Transverse colon (tissue), 4 donors: Measurements from ENCODE around the gene GPR68. TPM values are rescaled to one million over a fixed set of nuclear protein-coding genes. Genes with fewer than 3 reads are reported as not detected.

Experiments used
- DNase-seq: peaks from one replicate; pipeline ENCODE4 v3.0.0-alpha.2; 2019
- H3K27ac ChIP-seq, 4 donors: fragments of 200-600 bp; sonication (generic); 2 replicates each; pipeline ENCODE4 v1.5.1; 2016 to 2018; ENCODE audit warnings: inconsistent platforms in 4 of 4
- H3K27me3 ChIP-seq: fragments of 200-600 bp; sonication (generic); 2 replicates; pipeline ENCODE4 v1.5.1; 2017; ENCODE audit warnings: inconsistent platforms
- H3K36me3 ChIP-seq, 4 donors: fragments of 200-600 bp; sonication (generic); 2 replicates each; pipeline ENCODE4 v1.5.1; 2017 to 2019; ENCODE audit warnings: inconsistent platforms in 4 of 4
- H3K4me1 ChIP-seq, 4 donors: fragments of 200-600 bp; sonication (generic); 2 replicates each; pipeline ENCODE4 v1.5.1; 2017 to 2020; ENCODE audit warnings: inconsistent platforms in 4 of 4
- H3K4me3 ChIP-seq, 4 donors: fragments of 200-600 bp; sonication (generic); 1 replicate in 1 of 4; 2 replicates in 3 of 4; pipeline versions ENCODE4 v1.5.1 to v1.6.1; 2017 to 2019; ENCODE audit warnings: inconsistent platforms in 4 of 4
- H3K9me3 ChIP-seq, 2 donors: fragments of 200-600 bp; sonication (generic); 2 replicates each; pipeline ENCODE4 v1.5.1; 2017 to 2019; ENCODE audit warnings: inconsistent platforms in 2 of 2
- EP300 ChIP-seq: sonication (generic); formaldehyde crosslinking; IDR thresholded peaks from one replicate; pipeline ENCODE4 v1.6.1; 2017; ENCODE audit warnings: antibody characterized with exemption, low read depth
- POLR2A ChIP-seq: fragments of 450-650 bp; IDR thresholded peaks from one replicate; pipeline ENCODE4 v1.6.1; 2016; ENCODE audit warnings: antibody characterized with exemption, mild to moderate bottlenecking, moderate library complexity
- POLR2AphosphoS5 ChIP-seq, 3 donors: sonication (generic); formaldehyde crosslinking; IDR thresholded peaks; one replicate each; pipeline ENCODE4 v1.6.1; 2016; ENCODE audit warnings: antibody characterized with exemption in 3 of 3
- WGBS, 2 donors: methylation state at CpG; one replicate each; pipeline ENCODE4 v1.1.5; 2018; ENCODE audit warnings: low coverage in 1 of 2; 5-methylcytosine and 5-hydroxymethylcytosine counted together
- in situ Hi-C, 4 donors: fragments of 200-750 bp; cut with MboI; loops; one replicate each; pipeline versions ENCODE4 v1.15.0 to v1.15.1; 2017; ENCODE audit warnings: low sequenced_read_pairs in 3 of 4, low pct_ligation_motif_present in 1 of 4, low pct_unique_long_range_greater_than_20kb in 1 of 4
- intact Hi-C: fragments of 100-400 bp; cut with DNase I; formaldehyde crosslinking; loops from one replicate; pipeline ENCODE4 v1.15.1; 2023; ENCODE audit warnings: low total_unique reads
- total RNA-seq, 4 donors: library from RNA; depleted of rRNA; stranded (reverse); fragments of >200 nt; gene quantifications; one replicate each; pipeline ENCODE4 v1.1.0, GENCODE V29; 2016
- TF ChIP-seq, protein P1 (sequence below), 5 experiments: fragments of 200-600 bp in 3 of 5; fragments of 450-650 bp in 2 of 5; sonication (generic) in 3 of 5; IDR thresholded peaks; 1 replicate in 2 of 5; 2 replicates in 3 of 5; pipeline ENCODE4 v1.5.1; 2016 to 2017; ENCODE audit warnings: antibody characterized with exemption in 5 of 5, inconsistent platforms in 3 of 5, mild to moderate bottlenecking in 2 of 5, moderate library complexity in 1 of 5

Gene GPR68
- total RNA-seq, 4 donors from 2014 or later: 0.48 to 0.80 (median 0.55) TPM; not detected in 1

DNA sequence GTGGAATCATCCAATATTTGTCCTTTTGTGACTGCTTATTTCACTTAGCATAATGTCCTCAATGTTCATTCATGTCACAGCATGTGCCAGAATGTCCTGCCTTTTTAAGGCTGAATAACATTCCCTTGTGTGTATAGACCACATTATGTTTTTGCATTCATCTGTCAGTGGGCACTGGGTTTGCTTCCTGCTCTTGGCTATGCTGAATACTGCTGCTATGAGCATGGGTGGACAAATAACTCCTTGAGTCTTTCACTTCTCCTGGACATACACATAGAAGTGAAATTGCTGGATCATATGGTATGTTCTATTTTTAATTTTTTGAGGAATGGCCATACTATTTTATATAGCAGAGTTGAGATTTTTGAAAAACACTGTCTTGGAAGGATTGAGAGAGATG, 46.9 kb downstream of the GPR68 start:
- no peak for DNase-seq
- Histone ChIP-seq H3K9me3 (no peaks in the 10 kb centered on the region), H3K27me3 (no peaks in the 10 kb centered on the region), H3K27ac (no peak overlapping the region), H3K36me3 (peaks cover 0 to 64% (median 34%) of the 10 kb centered on the region in 4 donors), H3K4me3 (no peak overlapping the region), H3K4me1 (peaks cover 0 to 5% (median 0%) of the 10 kb centered on the region in 4 donors)
- intact Hi-C loops: no loop called here
- TF ChIP-seq EP300: no peak
- no peak for TF ChIP-seq POLR2A
- TF ChIP-seq POLR2AphosphoS5 (IDR thresholded peaks at IDR 0.05): no peak
- TF ChIP-seq, protein P1, sequence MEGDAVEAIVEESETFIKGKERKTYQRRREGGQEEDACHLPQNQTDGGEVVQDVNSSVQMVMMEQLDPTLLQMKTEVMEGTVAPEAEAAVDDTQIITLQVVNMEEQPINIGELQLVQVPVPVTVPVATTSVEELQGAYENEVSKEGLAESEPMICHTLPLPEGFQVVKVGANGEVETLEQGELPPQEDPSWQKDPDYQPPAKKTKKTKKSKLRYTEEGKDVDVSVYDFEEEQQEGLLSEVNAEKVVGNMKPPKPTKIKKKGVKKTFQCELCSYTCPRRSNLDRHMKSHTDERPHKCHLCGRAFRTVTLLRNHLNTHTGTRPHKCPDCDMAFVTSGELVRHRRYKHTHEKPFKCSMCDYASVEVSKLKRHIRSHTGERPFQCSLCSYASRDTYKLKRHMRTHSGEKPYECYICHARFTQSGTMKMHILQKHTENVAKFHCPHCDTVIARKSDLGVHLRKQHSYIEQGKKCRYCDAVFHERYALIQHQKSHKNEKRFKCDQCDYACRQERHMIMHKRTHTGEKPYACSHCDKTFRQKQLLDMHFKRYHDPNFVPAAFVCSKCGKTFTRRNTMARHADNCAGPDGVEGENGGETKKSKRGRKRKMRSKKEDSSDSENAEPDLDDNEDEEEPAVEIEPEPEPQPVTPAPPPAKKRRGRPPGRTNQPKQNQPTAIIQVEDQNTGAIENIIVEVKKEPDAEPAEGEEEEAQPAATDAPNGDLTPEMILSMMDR (IDR thresholded peaks at IDR 0.05): no peak
- in situ Hi-C loops: no loop called here

DNA sequence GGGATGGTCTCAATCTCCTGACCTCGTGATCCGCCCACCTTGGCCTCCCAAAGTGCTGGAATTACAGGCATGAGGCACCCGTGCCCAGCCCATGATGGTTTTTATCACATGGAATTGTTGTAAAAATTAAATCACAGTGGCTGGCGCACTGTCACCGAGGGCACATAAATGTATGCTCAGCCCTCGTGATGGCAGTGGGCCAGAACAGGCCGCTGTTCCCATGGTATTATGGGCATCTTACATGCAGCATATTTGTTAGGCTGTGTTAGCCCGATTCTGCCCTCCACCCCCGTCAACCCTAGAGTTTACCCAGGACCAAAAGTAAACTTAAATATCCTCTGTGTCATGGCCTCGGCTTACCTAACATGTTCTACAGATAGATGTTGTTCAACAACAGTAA, 48.6 kb downstream of the GPR68 start:
- TF ChIP-seq, protein P1 (IDR thresholded peaks at IDR 0.05): no peak
- no peak for TF ChIP-seq POLR2AphosphoS5 (IDR thresholded peaks at IDR 0.05)
- no peak for TF ChIP-seq EP300
- TF ChIP-seq POLR2A: no peak
- intact Hi-C loops: no loop called here
- no peaks in the 10 kb centered on the region for H3K9me3 ChIP-seq
- no peak for DNase-seq
- 97 to 100% methylated on average over 3 to 10 of the region's 10 CpGs for WGBS, 2 donors
- peaks cover 0 to 55% (median 30%) of the 10 kb centered on the region in 4 donors for H3K36me3 ChIP-seq
- H3K27me3 ChIP-seq: no peaks in the 10 kb centered on the region
- H3K4me1 ChIP-seq: no peaks in the 10 kb centered on the region
- no peak overlapping the region for H3K27ac ChIP-seq
- no peak overlapping the region for H3K4me3 ChIP-seq
- in situ Hi-C loops: no loop called here

DNA sequence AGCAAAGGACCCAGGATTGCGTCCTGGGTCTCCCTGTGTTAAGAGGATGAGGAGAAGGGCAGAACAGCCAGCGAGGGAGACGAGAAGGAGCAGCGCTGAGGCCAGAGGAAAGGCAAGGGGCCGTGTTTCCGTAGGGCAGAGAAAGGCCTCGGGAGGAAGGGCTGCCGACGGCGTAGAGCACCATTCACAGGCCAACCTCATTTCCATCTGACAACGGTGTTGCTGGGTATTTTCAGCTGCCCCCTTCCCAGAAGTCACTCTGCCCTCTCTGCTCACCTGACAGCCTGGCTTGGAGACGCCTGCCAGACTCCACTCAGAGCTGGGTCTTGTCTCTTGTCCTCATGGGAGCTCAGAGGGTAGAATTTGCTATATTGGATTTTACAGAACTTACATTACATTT, 51.4 kb downstream of the GPR68 start:
- no peaks in the 10 kb centered on the region for H3K9me3 ChIP-seq
- TF ChIP-seq POLR2A (no peak), EP300 (no peak)
- no peaks in the 10 kb centered on the region for H3K4me1 ChIP-seq
- intact Hi-C loops: no loop called here
- H3K27ac ChIP-seq: no peak overlapping the region
- 88 to 93% methylated on average over 7 to 12 of the region's 12 CpGs for WGBS, 2 donors
- in situ Hi-C loops: no loop called here
- DNase-seq: no peak
- peaks cover 0 to 49% (median 27%) of the 10 kb centered on the region in 4 donors for H3K36me3 ChIP-seq
- H3K27me3 ChIP-seq: no peaks in the 10 kb centered on the region
- no peak overlapping the region for H3K4me3 ChIP-seq

DNA sequence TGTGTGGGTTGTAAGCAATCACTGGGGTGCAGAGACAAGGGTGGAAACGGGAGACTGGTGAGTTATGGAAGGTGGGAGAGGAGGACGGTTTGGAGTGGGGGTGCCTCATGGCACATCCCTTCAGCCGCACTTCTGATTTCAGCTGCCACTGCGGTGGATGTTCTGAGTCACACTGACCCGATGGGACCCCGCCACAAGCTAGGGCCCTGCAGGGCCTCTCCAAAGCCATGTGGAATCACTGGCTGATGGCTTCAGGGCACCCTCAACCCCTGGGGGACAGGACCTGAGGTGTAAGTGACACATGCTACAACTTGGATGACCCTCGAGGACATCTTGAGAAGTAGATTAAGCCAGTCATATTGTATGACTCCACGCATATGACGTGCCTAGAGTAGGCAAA, 53.7 kb downstream of the GPR68 start:
- TF ChIP-seq EP300 (no peak), POLR2AphosphoS5 (IDR thresholded peaks at IDR 0.05) (no peak), POLR2A (no peak)
- TF ChIP-seq, protein P1 (IDR thresholded peaks at IDR 0.05): no peak
- in situ Hi-C loops: no loop called here
- intact Hi-C loops: no loop called here
- WGBS, 2 donors: 90 to 96% methylated on average over 2 to 8 of the region's 9 CpGs
- Histone ChIP-seq H3K4me3 (no peak overlapping the region), H3K27me3 (no peaks in the 10 kb centered on the region), H3K27ac (no peak overlapping the region), H3K4me1 (no peaks in the 10 kb centered on the region), H3K9me3 (no peaks in the 10 kb centered on the region), H3K36me3 (peaks cover 0 to 39% (median 23%) of the 10 kb centered on the region in 4 donors)
- DNase-seq: no peak

DNA sequence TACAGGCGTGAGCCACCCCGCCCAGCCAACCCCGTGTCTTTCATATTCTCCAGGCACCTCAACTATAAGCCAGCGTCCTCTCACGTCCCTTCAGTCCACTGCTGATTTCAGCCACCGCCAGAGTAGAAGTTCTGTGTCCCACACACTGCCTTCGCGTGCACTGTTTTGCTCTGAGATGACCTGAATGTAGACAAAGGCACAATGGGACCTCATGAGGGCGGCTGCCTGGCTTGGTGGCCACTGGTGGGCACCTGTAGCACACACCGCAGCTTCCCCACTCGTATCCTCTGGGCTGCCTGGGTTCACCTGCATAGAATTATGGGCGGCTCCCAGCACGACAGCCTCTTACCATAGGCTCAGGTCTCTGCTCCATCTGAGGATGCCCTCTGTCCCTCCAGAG, 57.2 kb downstream of the GPR68 start:
- WGBS, 2 donors: 90 to 100% methylated on average over 3 to 13 of the region's 13 CpGs
- DNase-seq: no peak
- intact Hi-C loops (no loop called here), in situ Hi-C loops (no loop called here)
- Histone ChIP-seq H3K27ac (no peak overlapping the region), H3K4me3 (no peak overlapping the region), H3K4me1 (no peaks in the 10 kb centered on the region), H3K27me3 (no peaks in the 10 kb centered on the region), H3K36me3 (peaks cover 0 to 55% (median 28%) of the 10 kb centered on the region in 4 donors), H3K9me3 (no peaks in the 10 kb centered on the region)
- no peak for TF ChIP-seq POLR2A
- TF ChIP-seq, protein P1 (IDR thresholded peaks at IDR 0.05): no peak
